Large intestine (tissue), 3 donors: ENCODE results near the gene INMT. TPM values are rescaled to one million over a fixed set of nuclear protein-coding genes. Genes with fewer than 3 reads are reported as not detected.

Experiments
- DNase-seq, 2 donors: peaks; one replicate each; pipeline versions ENCODE4 v3.0.0 to v3.0.0-alpha.2; 2013
- H3K27ac ChIP-seq: one replicate; pipeline ENCODE4 v1.5.1; 2013; ENCODE audit warnings: low read length
- H3K27me3 ChIP-seq: 2 replicates; pipeline ENCODE4 v1.6.1; 2013; ENCODE audit warnings: low read length; ENCODE audit not compliant: control insufficient read depth, insufficient read depth
- H3K36me3 ChIP-seq: 2 replicates; pipeline ENCODE4 v1.6.1; 2013; ENCODE audit warnings: low read length; ENCODE audit not compliant: control insufficient read depth, insufficient read depth
- H3K4me1 ChIP-seq: one replicate; pipeline ENCODE4 v1.6.1; 2013; ENCODE audit warnings: low read length; ENCODE audit not compliant: control insufficient read depth, insufficient read depth
- H3K4me3 ChIP-seq: one replicate; pipeline ENCODE4 v1.5.1; 2013; ENCODE audit warnings: low read length
- H3K9me3 ChIP-seq: one replicate; pipeline ENCODE4 v1.6.1; 2013; ENCODE audit warnings: mild to moderate bottlenecking, low read depth, low read length, moderate library complexity; ENCODE audit not compliant: control insufficient read depth
- WGBS: methylation state at CpG from one replicate; pipeline ENCODE4 v1.1.5; 2013; ENCODE audit warnings: low lambda C conversion rate; ENCODE audit not compliant: insufficient coverage; 5-methylcytosine and 5-hydroxymethylcytosine counted together
- polyA plus RNA-seq: library from polyadenylated mRNA; unstranded; fragments of 120-200 nt; gene quantifications from one replicate; pipeline ENCODE4 v1.2.1, GENCODE V29; 2013

INMT gene
- polyA plus RNA-seq, 1 donor, result 10.1 TPM

- DNase-seq, result no peak
- Histone ChIP-seq H3K27me3 (no peaks in the 10 kb centered on the region), H3K36me3 (peaks cover 60% of the 10 kb centered on the region), H3K4me3 (no peak overlapping the region), H3K4me1 (no peaks in the 10 kb centered on the region), H3K9me3 (no peaks in the 10 kb centered on the region), H3K27ac (no peak overlapping the region)
- WGBS, result no CpG with 5 or more reads among the region's 4 CpGs
Measured at GRCh38 chr7:30780941-30781340, 29.0 kb downstream of the INMT start.

- DNase-seq, result no peak
- no peak overlapping the region for H3K27ac ChIP-seq
- no peaks in the 10 kb centered on the region for H3K4me1 ChIP-seq
- H3K9me3 ChIP-seq, result no peaks in the 10 kb centered on the region
- H3K27me3 ChIP-seq, result no peaks in the 10 kb centered on the region
- peaks cover 67% of the 10 kb centered on the region for H3K36me3 ChIP-seq
- no peak overlapping the region for H3K4me3 ChIP-seq
Measured at GRCh38 chr7:30782690-30783089, 30.8 kb downstream of the INMT start.

- H3K27ac ChIP-seq, result no peak overlapping the region
- H3K4me3 ChIP-seq, result no peak overlapping the region
- WGBS, result no CpG with 5 or more reads among the region's 9 CpGs
- no peaks in the 10 kb centered on the region for H3K27me3 ChIP-seq
- H3K36me3 ChIP-seq, result peaks cover 56% of the 10 kb centered on the region
- H3K9me3 ChIP-seq, result no peaks in the 10 kb centered on the region
- no peaks in the 10 kb centered on the region for H3K4me1 ChIP-seq
- peak in 1 of 2 donors; percentile 68 for DNase-seq
Measured at GRCh38 chr7:30785786-30786185, 33.9 kb downstream of the INMT start.

GRCh38 chr7:30787486-30787885 is 35.6 kb downstream of the INMT start:
- no peak for DNase-seq
- Histone ChIP-seq H3K4me1 (no peaks in the 10 kb centered on the region), H3K27ac (no peak overlapping the region), H3K9me3 (no peaks in the 10 kb centered on the region), H3K27me3 (no peaks in the 10 kb centered on the region), H3K36me3 (peaks cover 59% of the 10 kb centered on the region), H3K4me3 (no peak overlapping the region)
- no CpG with 5 or more reads among the region's 1 CpG for WGBS

GRCh38 chr7:30788640-30789333 is 36.9 kb downstream of the INMT start:
- H3K27ac ChIP-seq, result no peak overlapping the region
- no CpG with 5 or more reads among the region's 11 CpGs for WGBS
- H3K36me3 ChIP-seq, result peaks cover 54% of the 10 kb centered on the region

GRCh38 chr7:30789334-30789711 is 37.4 kb downstream of the INMT start:
- Histone ChIP-seq H3K36me3 (peaks cover 51% of the 10 kb centered on the region), H3K9me3 (no peaks in the 10 kb centered on the region), H3K4me1 (no peaks in the 10 kb centered on the region), H3K27ac (no peak overlapping the region), H3K4me3 (no peak overlapping the region), H3K27me3 (no peaks in the 10 kb centered on the region)
- WGBS, result no CpG with 5 or more reads among the region's 3 CpGs
- no peak for DNase-seq

More at GRCh38 chr7:30788640-30789333, 36.9 kb downstream of the INMT start:
- no peak for DNase-seq
- H3K27me3 ChIP-seq, result no peaks in the 10 kb centered on the region
- H3K4me3 ChIP-seq, result no peak overlapping the region
- H3K9me3 ChIP-seq, result no peaks in the 10 kb centered on the region
- H3K4me1 ChIP-seq, result no peaks in the 10 kb centered on the region

GRCh38 chr7:30790356-30790755 is 38.4 kb downstream of the INMT start:
- Histone ChIP-seq H3K27ac (no peak overlapping the region), H3K9me3 (no peaks in the 10 kb centered on the region), H3K4me1 (peaks cover 9% of the 10 kb centered on the region), H3K4me3 (no peak overlapping the region), H3K27me3 (no peaks in the 10 kb centered on the region), H3K36me3 (peaks cover 41% of the 10 kb centered on the region)
- WGBS, result no CpG with 5 or more reads among the region's 4 CpGs
- DNase-seq, result no peak

- DNase-seq, result no peak
- Histone ChIP-seq H3K27me3 (no peaks in the 10 kb centered on the region), H3K4me3 (no peak overlapping the region), H3K9me3 (no peaks in the 10 kb centered on the region), H3K27ac (no peak overlapping the region), H3K4me1 (peaks cover 17% of the 10 kb centered on the region), H3K36me3 (peaks cover 37% of the 10 kb centered on the region)
- no CpG with 5 or more reads among the region's 10 CpGs for WGBS
Measured at GRCh38 chr7:30791114-30791513, 39.2 kb downstream of the INMT start.

- DNase-seq, result peak; percentile 45 to 79
- H3K27me3 ChIP-seq, result no peaks in the 10 kb centered on the region
- H3K27ac ChIP-seq, result peak overlapping the region; percentile 86
- no peak overlapping the region for H3K4me3 ChIP-seq
- H3K9me3 ChIP-seq, result no peaks in the 10 kb centered on the region
- WGBS, result 0% methylated on average over 1 of the region's 2 CpGs
- peaks cover 49% of the 10 kb centered on the region for H3K4me1 ChIP-seq
- H3K36me3 ChIP-seq, result peaks cover 23% of the 10 kb centered on the region
Measured at GRCh38 chr7:30795161-30795948, 43.4 kb downstream of the INMT start.

- no peaks in the 10 kb centered on the region for H3K9me3 ChIP-seq
- peaks cover 49% of the 10 kb centered on the region for H3K4me1 ChIP-seq
- peak in 1 of 2 donors; percentile 65 for DNase-seq
- peaks cover 19% of the 10 kb centered on the region for H3K36me3 ChIP-seq
- WGBS, result no CpG with 5 or more reads among the region's 1 CpG
- H3K4me3 ChIP-seq, result no peak overlapping the region
- peak overlapping the region; percentile 86 for H3K27ac ChIP-seq
- H3K27me3 ChIP-seq, result no peaks in the 10 kb centered on the region
Measured at GRCh38 chr7:30796105-30796869, 44.4 kb downstream of the INMT start.
